Fibroblast of skin of scalp (primary cell): ENCODE results near the gene CHRM1.
"Not testable (repeated sequence)": the region's sequence is repeated elsewhere in the genome, so short reads cannot be mapped to it uniquely, and the experiment has no call there.

Experiments
- DNase-seq: peaks from one replicate; pipeline ENCODE4 v3.0.0-alpha.2; 2013

CHRM1 gene

GRCh38 chr11:62875698-62876478, 45.3 kb downstream of the CHRM1 start:
- DNase-seq: no peak

- DNase-seq: no peak
Observed at GRCh38 chr11:62874851-62875250, 46.3 kb downstream of the CHRM1 start.

- no peak for DNase-seq
Observed at GRCh38 chr11:62865635-62866034, 55.5 kb downstream of the CHRM1 start.

- no peak for DNase-seq
Observed at GRCh38 chr11:62863687-62864335, 57.4 kb downstream of the CHRM1 start.

- DNase-seq: not testable (repeated sequence)
Observed at GRCh38 chr11:62861564-62862192, 59.5 kb downstream of the CHRM1 start.

GRCh38 chr11:62860835-62861563, 60.2 kb downstream of the CHRM1 start:
- DNase-seq: no peak

- not testable (repeated sequence) for DNase-seq
Observed at GRCh38 chr11:62859281-62859703, 61.9 kb downstream of the CHRM1 start.
